RWPE1 (cell line): ENCODE data around the gene KDM2B.

Source experiments
- CTCF ChIA-PET: fragments of 350-600 bp; sonication (Branson Sonifier 250); formaldehyde crosslinking; extraction: SDS; loops from one replicate; lab custom pipeline; 2021; lab: Yijun Ruan, JAX
- POLR2A ChIA-PET: fragments of 400-600 bp; formaldehyde crosslinking; extraction: SDS; loops from one replicate; lab custom pipeline; 2020; ENCODE audit warnings: antibody characterized with exemption; ENCODE audit not compliant: low non-redundant PET; lab: Yijun Ruan, JAX
- DNase-seq: peaks from one replicate; pipeline ENCODE4 v3.0.0; 2012; ENCODE audit warnings: low spot score
- H3K27ac ChIP-seq: fragments of 450-650 bp; 2 replicates; pipeline ENCODE4 v1.5.1; 2017
- CTCF ChIP-seq: fragments of 450-650 bp; conservative IDR thresholded peaks from 2 replicates; pipeline ENCODE4 v1.5.1; 2017; ENCODE audit warnings: low read depth, mild to moderate bottlenecking

The KDM2B gene

GRCh38 chr12:121466794-121467637, 113.8 kb downstream of the KDM2B start:
- peak; percentile 86 for DNase-seq
- ChIA-PET POLR2A (interaction anchor here (0.6 kb wide), 1 partner anchor 976 kb away, joined by 3 read pairs; no protein-coding TSS in a partner anchor), CTCF (interaction anchor here (0.6 kb wide), 1 partner anchor 115 kb away, joined by 3 read pairs; no protein-coding TSS in a partner anchor)
- peak overlapping the region; percentile 74 for H3K27ac ChIP-seq
- TF ChIP-seq CTCF, result no peak

GRCh38 chr12:121465921-121466793, 114.7 kb downstream of the KDM2B start:
- peak overlapping the region; percentile 74 for H3K27ac ChIP-seq
- POLR2A ChIA-PET, result interaction anchor here (0.6 kb wide), 1 partner anchor 975 kb away, joined by 3 read pairs; no protein-coding TSS in a partner anchor
- no peak for TF ChIP-seq CTCF
- DNase-seq, result no peak
- CTCF ChIA-PET, result interaction anchor here (0.6 to 0.7 kb wide), 4 partner anchors 13 to 114 kb away, joined by 3 read pairs; no protein-coding TSS in a partner anchor

- ChIA-PET POLR2A (no interaction called here), CTCF (interaction anchor here (0.7 to 1.2 kb wide), 3 partner anchors 21 to 1882 kb away, joined by 3 to 5 read pairs (median 3); no protein-coding TSS in a partner anchor)
- TF ChIP-seq CTCF, result no peak
- no peak overlapping the region for H3K27ac ChIP-seq
- DNase-seq, result no peak
Measured at GRCh38 chr12:121464331-121464730, 116.5 kb downstream of the KDM2B start.

- no peak for DNase-seq
- TF ChIP-seq CTCF, result no peak
Measured at GRCh38 chr12:121461048-121461447, 119.8 kb downstream of the KDM2B start.

GRCh38 chr12:121456551-121456950, 124.3 kb downstream of the KDM2B start:
- ChIA-PET POLR2A (no interaction called here), CTCF (no interaction called here)
- DNase-seq, result no peak
- H3K27ac ChIP-seq, result no peak overlapping the region
- no peak for TF ChIP-seq CTCF

More at GRCh38 chr12:121461048-121461447, 119.8 kb downstream of the KDM2B start:
- CTCF ChIA-PET, result interaction anchor here (0.9 kb wide), 1 partner anchor 225 kb away, joined by 3 read pairs; no protein-coding TSS in a partner anchor
- no peak overlapping the region for H3K27ac ChIP-seq
- POLR2A ChIA-PET, result no interaction called here
